Measurements from ENCODE around the gene TAS2R31.

- TF ChIP-seq RXRA (CRISPR knock-in tag; IDR thresholded peaks at IDR 0.05) (no peak), ZNF33B (CRISPR knock-in tag; IDR thresholded peaks at IDR 0.05) (no peak), MLX (CRISPR knock-in tag; IDR thresholded peaks at IDR 0.05) (no peak), KLF13 (CRISPR knock-in tag; IDR thresholded peaks at IDR 0.05) (no peak), CBFB (CRISPR knock-in tag; IDR thresholded peaks at IDR 0.05) (no peak), POLR2AphosphoS2 (IDR thresholded peaks at IDR 0.05; ENCODE audit: low read depth, low read length) (no peak), ZC3H4 (CRISPR knock-in tag; IDR thresholded peaks at IDR 0.05; ENCODE audit: borderline replicate concordance) (no peak)
Measured at GRCh38 chr12:11026118-11026517, 5.1 kb downstream of the TAS2R31 start.
